Adrenal gland (tissue), 5 donors: ENCODE measurements around the gene CTAG1A.
"Not testable (repeated sequence)": the region's sequence is repeated elsewhere in the genome, so short reads cannot be mapped to it uniquely, and the experiment has no call there.

Source experiments
- CTCF ChIP-seq, 6 experiments: fragments of 450-650 bp in 4 of 6; fragments of 200-600 bp in 2 of 6; sonication (generic) in 1 of 6; IDR thresholded peaks; 1 replicate in 5 of 6; 2 replicates in 1 of 6; pipeline versions ENCODE4 v1.5.1 to v1.8.0; 2016 to 2021; ENCODE audit warnings: antibody characterized with exemption in 6 of 6, mild to moderate bottlenecking in 2 of 6, moderate library complexity in 1 of 6
- POLR2A ChIP-seq, 2 donors: fragments of 450-650 bp; IDR thresholded peaks; one replicate each; pipeline ENCODE4 v1.6.1; 2017; ENCODE audit warnings: antibody characterized with exemption in 2 of 2, mild to moderate bottlenecking in 2 of 2, moderate library complexity in 1 of 2
- donor health status: DM: no; HTN: no; CAD: no.

DNA sequence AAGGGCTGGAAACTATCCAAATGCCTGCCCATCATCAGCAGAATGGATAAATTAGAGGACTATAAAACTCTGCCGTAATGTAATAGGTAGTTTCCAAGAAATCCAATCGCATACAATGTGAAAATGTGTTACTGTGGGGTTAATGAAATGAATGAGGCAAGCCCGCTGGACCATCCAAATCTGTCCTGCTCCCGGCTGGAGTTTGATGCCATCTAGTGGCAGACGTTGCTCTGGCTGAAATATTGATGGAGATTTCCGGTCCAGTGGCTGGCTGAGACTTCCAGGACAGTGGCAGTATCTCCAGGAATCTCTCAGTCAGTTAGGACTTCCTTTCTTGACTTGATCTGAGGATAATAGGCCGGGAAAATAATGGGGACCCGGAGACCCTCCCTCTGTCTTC, 1.9 kb upstream of the CTAG1A start:
- TF ChIP-seq POLR2A, CTCF (IDR thresholded peaks at IDR 0.05): not testable (repeated sequence)
